NCI-H146 treated with DMSO at 0.1 percent for 48 hours (cell line): ENCODE measurements around the gene PIK3R1.

Source experiments
- DNase-seq: peaks from one replicate; lab custom pipeline; 2025; ENCODE audit not compliant: unreplicated experiment; lab: John Stamatoyannopoulos, UW

Gene PIK3R1

GRCh38 chr5:68348447-68349222, 133.1 kb downstream of the PIK3R1 start:
- DNase-seq, result no peak

DNA sequence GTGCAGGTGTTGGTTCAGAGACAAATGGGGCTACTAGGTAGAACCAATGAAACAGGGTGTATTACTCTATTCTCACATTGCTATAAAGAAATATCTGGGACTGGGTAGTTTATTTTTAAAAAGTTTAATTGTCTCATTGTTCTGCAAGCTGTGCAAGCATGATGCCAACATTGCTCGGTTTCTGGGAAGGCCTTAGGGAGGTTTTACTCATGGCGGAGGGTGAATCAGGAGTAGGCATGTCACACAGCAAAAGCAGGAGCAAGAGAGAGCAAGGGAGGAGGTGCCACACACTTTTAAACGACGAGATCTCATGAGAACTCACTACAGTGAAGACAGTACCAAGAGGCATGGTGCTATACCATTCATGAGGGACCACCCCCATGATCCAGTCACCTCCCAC, 134.6 kb downstream of the PIK3R1 start:
- no peak for DNase-seq
